Measurements from ENCODE around the gene DDX1. TPM values are rescaled to one million over a fixed set of nuclear protein-coding genes. Genes with fewer than 3 reads are reported as not detected.

The DDX1 gene
- total and polyA plus RNA-seq, 10 of the 15 experiments (the other 5 are each of a cell fraction or from before 2014, with no cell fraction given): 53.2 to 134 (median 85.6) TPM

DNA sequence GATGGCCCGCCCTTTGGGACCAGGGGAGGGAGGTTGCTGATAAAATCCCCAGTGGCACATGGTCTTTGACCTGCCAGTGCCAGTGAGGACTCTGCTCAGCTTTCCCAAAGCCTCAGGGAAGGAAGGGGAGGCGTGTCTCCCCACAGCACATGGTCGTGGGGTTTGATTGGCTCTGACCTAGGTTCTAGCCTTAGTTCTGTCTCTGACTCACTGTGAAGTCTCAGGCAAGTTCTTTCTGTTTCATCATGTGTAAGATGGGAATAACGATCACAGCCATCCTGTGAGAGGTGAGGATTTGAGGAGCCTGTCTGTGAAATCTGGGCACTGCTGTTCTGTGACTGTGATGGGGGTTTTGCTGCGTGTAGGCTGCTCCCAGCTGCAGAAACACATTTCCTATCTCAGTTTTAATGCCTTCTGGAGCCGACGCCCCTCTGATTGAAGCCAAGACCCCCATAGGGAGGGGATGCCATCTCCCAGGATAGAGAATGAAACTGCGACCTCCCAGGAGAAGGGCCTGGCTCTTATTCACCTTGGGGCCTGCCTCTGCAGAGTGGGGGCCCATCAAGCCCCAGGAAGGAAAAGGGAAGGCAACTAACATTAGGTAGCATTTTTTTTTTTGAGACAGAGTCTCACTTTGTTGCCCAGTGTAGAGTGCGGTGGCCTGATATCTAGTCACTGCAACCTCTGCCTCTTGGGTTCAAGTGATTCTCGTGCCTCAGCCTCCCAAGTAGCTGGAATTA is 84.0 kb downstream of the DDX1 start:
- H3K9me3 ChIP-seq (replicated peaks; ENCODE audit: control insufficient read depth, insufficient read depth, low read length): no peaks in the 10 kb centered on the region
- intact Hi-C loops (cut with micrococcal nuclease; ENCODE audit: unreplicated experiment) (no loop called here), in situ Hi-C loops (cut with MboI) (no loop called here)
- H4K20me1 ChIP-seq (ENCODE audit: control insufficient read depth, insufficient read depth): no peaks in the 10 kb centered on the region
- DNase-seq (ENCODE audit: low read depth, low spot score) (no peak), ATAC-seq (no peak), FAIRE-seq (no peak)
- no peak overlapping the region for H3K27ac ChIP-seq (ENCODE audit: control insufficient read depth, insufficient read depth)
- ChIA-PET POLR2A (no interaction called here), CTCF (no interaction called here), RAD21 (ENCODE audit: unreplicated experiment) (no interaction called here), SMC1A (ENCODE audit: uncharacterized antibody, unreplicated experiment) (no interaction called here)
- no peak overlapping the region for H3K9ac ChIP-seq (ENCODE audit: control insufficient read depth, insufficient read depth, low read length)
- H2AFZ ChIP-seq (ENCODE audit: control insufficient read depth, low read depth, low read length): no peak overlapping the region
- 4% methylated on average over 10 of the region's 10 CpGs for WGBS (ENCODE audit: insufficient coverage, insufficient replicate concordance, low lambda C conversion rate, missing lambda C conversion rate)
- H3K27me3 ChIP-seq (replicated peaks in 1 of 2; ENCODE audit: control insufficient read depth in 2 of 2, insufficient read depth in 2 of 2, low read length in 1 of 2): peaks cover 0 to 6% of the 10 kb centered on the region in 2 experiments; a peak in 2 of 4 replicates
- H3K4me2 ChIP-seq (ENCODE audit: control insufficient read depth, insufficient read depth): no peak overlapping the region
- no peaks in the 10 kb centered on the region for H3K36me3 ChIP-seq (ENCODE audit: control insufficient read depth in 2 of 2, insufficient read depth in 2 of 2, low read length in 1 of 2)
- no TSS peak for BruUV-seq (replicated peaks)
- H3K79me2 ChIP-seq (ENCODE audit: control insufficient read depth, insufficient read depth, low read length): no peaks in the 10 kb centered on the region
- H3K4me1 ChIP-seq (ENCODE audit: control insufficient read depth, insufficient read depth, low read length): no peaks in the 10 kb centered on the region
- H3K4me3 ChIP-seq: no peak overlapping the region
- TF ChIP-seq RB1 (IDR thresholded peaks at IDR 0.05; ENCODE audit: borderline replicate concordance) (no peak), FOS (IDR thresholded peaks at IDR 0.05; ENCODE audit: borderline replicate concordance, extremely low read depth, insufficient read length) (no peak), POLR2AphosphoS5 (IDR thresholded peaks at IDR 0.05; ENCODE audit: low read length) (no peak), BCL11A (IDR thresholded peaks at IDR 0.05; ENCODE audit: low read depth, low read length) (no peak), RBBP5 (conservative IDR thresholded peaks at IDR 0.05) (no peak), FOXM1 (IDR thresholded peaks at IDR 0.05; ENCODE audit: low read depth, low read length) (no peak), TARDBP (IDR thresholded peaks at IDR 0.05; ENCODE audit: borderline replicate concordance) (no peak), NR2C1 (IDR thresholded peaks at IDR 0.05) (no peak), HDAC2 (IDR thresholded peaks at IDR 0.05) (no peak), PAX8 (IDR thresholded peaks at IDR 0.05) (no peak), BACH1 (IDR thresholded peaks at IDR 0.05; ENCODE audit: borderline replicate concordance) (no peak), NFYA (IDR thresholded peaks at IDR 0.05; ENCODE audit: borderline replicate concordance, low read depth, low read length) (no peak), PAX5 (IDR thresholded peaks at IDR 0.05; ENCODE audit: borderline replicate concordance, low read depth, low read length) (no peak)
- TF ChIP-seq, protein P1, sequence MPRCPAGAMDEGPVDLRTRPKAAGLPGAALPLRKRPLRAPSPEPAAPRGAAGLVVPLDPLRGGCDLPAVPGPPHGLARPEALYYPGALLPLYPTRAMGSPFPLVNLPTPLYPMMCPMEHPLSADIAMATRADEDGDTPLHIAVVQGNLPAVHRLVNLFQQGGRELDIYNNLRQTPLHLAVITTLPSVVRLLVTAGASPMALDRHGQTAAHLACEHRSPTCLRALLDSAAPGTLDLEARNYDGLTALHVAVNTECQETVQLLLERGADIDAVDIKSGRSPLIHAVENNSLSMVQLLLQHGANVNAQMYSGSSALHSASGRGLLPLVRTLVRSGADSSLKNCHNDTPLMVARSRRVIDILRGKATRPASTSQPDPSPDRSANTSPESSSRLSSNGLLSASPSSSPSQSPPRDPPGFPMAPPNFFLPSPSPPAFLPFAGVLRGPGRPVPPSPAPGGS (IDR thresholded peaks at IDR 0.05; ENCODE audit: borderline replicate concordance, insufficient read depth, low read depth, low read length, poor library complexity, severe bottlenecking): no peak
- TF ChIP-seq, protein P2, sequence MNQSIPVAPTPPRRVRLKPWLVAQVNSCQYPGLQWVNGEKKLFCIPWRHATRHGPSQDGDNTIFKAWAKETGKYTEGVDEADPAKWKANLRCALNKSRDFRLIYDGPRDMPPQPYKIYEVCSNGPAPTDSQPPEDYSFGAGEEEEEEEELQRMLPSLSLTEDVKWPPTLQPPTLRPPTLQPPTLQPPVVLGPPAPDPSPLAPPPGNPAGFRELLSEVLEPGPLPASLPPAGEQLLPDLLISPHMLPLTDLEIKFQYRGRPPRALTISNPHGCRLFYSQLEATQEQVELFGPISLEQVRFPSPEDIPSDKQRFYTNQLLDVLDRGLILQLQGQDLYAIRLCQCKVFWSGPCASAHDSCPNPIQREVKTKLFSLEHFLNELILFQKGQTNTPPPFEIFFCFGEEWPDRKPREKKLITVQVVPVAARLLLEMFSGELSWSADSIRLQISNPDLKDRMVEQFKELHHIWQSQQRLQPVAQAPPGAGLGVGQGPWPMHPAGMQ (IDR thresholded peaks at IDR 0.05; ENCODE audit: borderline replicate concordance): no peak
- TF ChIP-seq, protein P3, sequence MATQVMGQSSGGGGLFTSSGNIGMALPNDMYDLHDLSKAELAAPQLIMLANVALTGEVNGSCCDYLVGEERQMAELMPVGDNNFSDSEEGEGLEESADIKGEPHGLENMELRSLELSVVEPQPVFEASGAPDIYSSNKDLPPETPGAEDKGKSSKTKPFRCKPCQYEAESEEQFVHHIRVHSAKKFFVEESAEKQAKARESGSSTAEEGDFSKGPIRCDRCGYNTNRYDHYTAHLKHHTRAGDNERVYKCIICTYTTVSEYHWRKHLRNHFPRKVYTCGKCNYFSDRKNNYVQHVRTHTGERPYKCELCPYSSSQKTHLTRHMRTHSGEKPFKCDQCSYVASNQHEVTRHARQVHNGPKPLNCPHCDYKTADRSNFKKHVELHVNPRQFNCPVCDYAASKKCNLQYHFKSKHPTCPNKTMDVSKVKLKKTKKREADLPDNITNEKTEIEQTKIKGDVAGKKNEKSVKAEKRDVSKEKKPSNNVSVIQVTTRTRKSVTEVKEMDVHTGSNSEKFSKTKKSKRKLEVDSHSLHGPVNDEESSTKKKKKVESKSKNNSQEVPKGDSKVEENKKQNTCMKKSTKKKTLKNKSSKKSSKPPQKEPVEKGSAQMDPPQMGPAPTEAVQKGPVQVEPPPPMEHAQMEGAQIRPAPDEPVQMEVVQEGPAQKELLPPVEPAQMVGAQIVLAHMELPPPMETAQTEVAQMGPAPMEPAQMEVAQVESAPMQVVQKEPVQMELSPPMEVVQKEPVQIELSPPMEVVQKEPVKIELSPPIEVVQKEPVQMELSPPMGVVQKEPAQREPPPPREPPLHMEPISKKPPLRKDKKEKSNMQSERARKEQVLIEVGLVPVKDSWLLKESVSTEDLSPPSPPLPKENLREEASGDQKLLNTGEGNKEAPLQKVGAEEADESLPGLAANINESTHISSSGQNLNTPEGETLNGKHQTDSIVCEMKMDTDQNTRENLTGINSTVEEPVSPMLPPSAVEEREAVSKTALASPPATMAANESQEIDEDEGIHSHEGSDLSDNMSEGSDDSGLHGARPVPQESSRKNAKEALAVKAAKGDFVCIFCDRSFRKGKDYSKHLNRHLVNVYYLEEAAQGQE (IDR thresholded peaks at IDR 0.05; ENCODE audit: low read depth, low read length): no peak
